ENCODE measurements around the gene SKOR2.

DNA sequence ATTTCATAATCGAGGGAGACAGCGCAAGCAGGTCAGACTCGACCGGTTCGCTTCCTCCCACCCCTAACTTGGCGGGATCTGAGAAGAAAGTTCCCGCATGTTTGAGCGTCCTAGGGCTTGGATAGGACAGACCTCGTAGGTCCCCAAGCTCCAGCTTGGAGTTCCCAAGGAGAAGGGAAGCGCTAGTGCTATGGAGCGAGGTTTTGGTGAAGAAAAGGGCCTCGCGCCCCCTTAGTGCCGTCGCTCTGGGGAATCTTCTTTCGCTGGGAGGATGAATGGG lies 11.6 kb upstream of the SKOR2 start:
- TF ChIP-seq, protein P1, sequence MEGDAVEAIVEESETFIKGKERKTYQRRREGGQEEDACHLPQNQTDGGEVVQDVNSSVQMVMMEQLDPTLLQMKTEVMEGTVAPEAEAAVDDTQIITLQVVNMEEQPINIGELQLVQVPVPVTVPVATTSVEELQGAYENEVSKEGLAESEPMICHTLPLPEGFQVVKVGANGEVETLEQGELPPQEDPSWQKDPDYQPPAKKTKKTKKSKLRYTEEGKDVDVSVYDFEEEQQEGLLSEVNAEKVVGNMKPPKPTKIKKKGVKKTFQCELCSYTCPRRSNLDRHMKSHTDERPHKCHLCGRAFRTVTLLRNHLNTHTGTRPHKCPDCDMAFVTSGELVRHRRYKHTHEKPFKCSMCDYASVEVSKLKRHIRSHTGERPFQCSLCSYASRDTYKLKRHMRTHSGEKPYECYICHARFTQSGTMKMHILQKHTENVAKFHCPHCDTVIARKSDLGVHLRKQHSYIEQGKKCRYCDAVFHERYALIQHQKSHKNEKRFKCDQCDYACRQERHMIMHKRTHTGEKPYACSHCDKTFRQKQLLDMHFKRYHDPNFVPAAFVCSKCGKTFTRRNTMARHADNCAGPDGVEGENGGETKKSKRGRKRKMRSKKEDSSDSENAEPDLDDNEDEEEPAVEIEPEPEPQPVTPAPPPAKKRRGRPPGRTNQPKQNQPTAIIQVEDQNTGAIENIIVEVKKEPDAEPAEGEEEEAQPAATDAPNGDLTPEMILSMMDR (IDR thresholded peaks at IDR 0.05) = no peak
- no peak for TF ChIP-seq POLR2A (IDR thresholded peaks at IDR 0.05)
